Natural killer cell (primary cell): ENCODE data around the gene OLFM1. TPM values are rescaled to one million over a fixed set of nuclear protein-coding genes. Genes with fewer than 3 reads are reported as not detected.
A peak's percentile ranks its signal among the peaks of the same experiment; 100 is the strongest.

Experiments
- ATAC-seq, 3 donors: fragments of 150-1000 bp in 2 of 3; fragments of 200-7000 bp in 1 of 3; cut with Tn5 transposase; 1 replicate in 1 of 3; 2 replicates in 2 of 3; pipeline ENCODE4 v1.10.0; 2021; ENCODE audit warnings: mild to moderate bottlenecking in 2 of 3, moderate library complexity in 2 of 3
- DNase-seq, 2 donors: peaks; one replicate each; pipeline versions ENCODE4 v3.0.0 to v3.0.0-alpha.2; 2013 to 2021; ENCODE audit warnings: mixed read lengths in 1 of 2
- H3K27ac ChIP-seq: one replicate; pipeline ENCODE4 v1.5.1; 2013; ENCODE audit warnings: mild to moderate bottlenecking, low read length
- H3K27me3 ChIP-seq: one replicate; pipeline ENCODE4 v1.6.1; 2013; ENCODE audit warnings: low read length; ENCODE audit not compliant: control insufficient read depth, insufficient read depth
- H3K36me3 ChIP-seq: one replicate; pipeline ENCODE4 v1.6.1; 2013; ENCODE audit warnings: low read length; ENCODE audit not compliant: control insufficient read depth, insufficient read depth
- H3K4me1 ChIP-seq: one replicate; pipeline ENCODE4 v1.6.1; 2013; ENCODE audit warnings: low read length; ENCODE audit not compliant: control insufficient read depth, insufficient read depth
- H3K4me3 ChIP-seq: one replicate; pipeline ENCODE4 v1.5.1; 2013; ENCODE audit warnings: low read length
- H3K9me3 ChIP-seq: one replicate; pipeline ENCODE4 v1.6.1; 2013; ENCODE audit warnings: low read length; ENCODE audit not compliant: control insufficient read depth, insufficient read depth
- H3K27ac Mint-ChIP-seq, 2 donors: one replicate each; pipeline ENCODE4 v1.8.0; 2022; ENCODE audit warnings: mild to moderate bottlenecking in 2 of 2, mixed read lengths in 2 of 2, moderate library complexity in 1 of 2
- H3K27me3 Mint-ChIP-seq, 2 donors: one replicate each; pipeline ENCODE4 v1.8.0; 2022; ENCODE audit warnings: low read depth in 2 of 2, mixed read lengths in 2 of 2
- H3K36me3 Mint-ChIP-seq: one replicate; pipeline ENCODE4 v1.8.0; 2022; ENCODE audit warnings: mixed read lengths
- H3K4me1 Mint-ChIP-seq, 2 donors: one replicate each; pipeline ENCODE4 v1.8.0; 2022; ENCODE audit warnings: mixed read lengths in 2 of 2
- H3K4me3 Mint-ChIP-seq: one replicate; pipeline ENCODE4 v1.8.0; 2022; ENCODE audit warnings: mild to moderate bottlenecking, moderate library complexity, mixed read lengths
- H3K9me3 Mint-ChIP-seq, 2 donors: one replicate each; pipeline ENCODE4 v1.8.0; 2022; ENCODE audit warnings: mixed read lengths in 2 of 2
- WGBS: methylation state at CpG from one replicate; pipeline ENCODE4 v1.1.7; 2013; ENCODE audit warnings: missing lambda C conversion rate; ENCODE audit not compliant: insufficient coverage; 5-methylcytosine and 5-hydroxymethylcytosine counted together
- intact Hi-C: fragments of 100-400 bp; cut with micrococcal nuclease; formaldehyde crosslinking; loops from one replicate; pipeline ENCODE4 v1.14.2; 2022
- total RNA-seq, 4 donors: library from RNA; stranded (reverse); fragments of 120-200 nt in 1 of 4; gene quantifications; one replicate each; pipeline versions ENCODE4 v1.2.3 to v1.2.4, GENCODE V29; 2013 to 2022
- TF ChIP-seq, protein P1 (sequence below): fragments of 200-600 bp; IDR thresholded peaks from one replicate; pipeline ENCODE4 v1.8.0; 2022; ENCODE audit warnings: antibody characterized with exemption

Gene OLFM1
- under 1 TPM in 1 of 3 donors, not detected in 2; 0.18 TPM for total RNA-seq
- 0.29 TPM for total RNA-seq (2013)

DNA sequence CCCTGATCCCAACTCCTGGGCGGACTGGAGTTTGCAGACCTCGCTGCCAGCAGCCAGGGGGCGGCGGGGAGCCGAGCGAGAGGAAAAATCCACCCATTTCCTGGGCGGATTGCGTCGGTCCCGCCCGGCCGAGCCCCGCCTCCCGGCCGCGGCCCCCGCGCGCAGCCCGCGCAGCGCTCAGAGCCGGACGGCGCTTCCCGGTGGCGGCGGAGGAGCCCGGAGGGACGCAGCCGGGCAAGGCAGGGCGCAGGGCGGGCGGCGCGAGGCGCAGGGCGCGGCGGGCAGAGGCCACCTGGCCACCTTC is at the start of gene OLFM1:
Gene OLFM1, plus strand, starts transcription at position 180 of the 304 bp plus-strand sequence. CDS start 322 bp downstream, outside the sequence.
- no peak within 1 kb of the TSS for H3K4me3 ChIP-seq
- Mint-ChIP-seq H3K27ac (no peak within 1 kb of the TSS), H3K27me3 (peaks cover 15 to 37% of the 10 kb centered on the region in 2 donors)

GRCh38 chr9:135038331-135038730 is 49.1 kb upstream of the OLFM1 start:
- Histone ChIP-seq H3K36me3 (no peaks in the 10 kb centered on the region), H3K4me3 (no peak overlapping the region), H3K27ac (no peak overlapping the region), H3K27me3 (no peaks in the 10 kb centered on the region), H3K9me3 (no peaks in the 10 kb centered on the region), H3K4me1 (no peaks in the 10 kb centered on the region)
- DNase-seq (no peak), ATAC-seq (no peak)
- Mint-ChIP-seq H3K4me1 (no peaks in the 10 kb centered on the region), H3K27me3 (peaks cover 0 to 9% of the 10 kb centered on the region in 2 donors), H3K4me3 (no peak overlapping the region), H3K36me3 (no peaks in the 10 kb centered on the region), H3K27ac (no peak overlapping the region), H3K9me3 (no peaks in the 10 kb centered on the region)
- intact Hi-C loops = no loop called here
- WGBS = 85% methylated on average over 13 of the region's 13 CpGs
- TF ChIP-seq, protein P1, sequence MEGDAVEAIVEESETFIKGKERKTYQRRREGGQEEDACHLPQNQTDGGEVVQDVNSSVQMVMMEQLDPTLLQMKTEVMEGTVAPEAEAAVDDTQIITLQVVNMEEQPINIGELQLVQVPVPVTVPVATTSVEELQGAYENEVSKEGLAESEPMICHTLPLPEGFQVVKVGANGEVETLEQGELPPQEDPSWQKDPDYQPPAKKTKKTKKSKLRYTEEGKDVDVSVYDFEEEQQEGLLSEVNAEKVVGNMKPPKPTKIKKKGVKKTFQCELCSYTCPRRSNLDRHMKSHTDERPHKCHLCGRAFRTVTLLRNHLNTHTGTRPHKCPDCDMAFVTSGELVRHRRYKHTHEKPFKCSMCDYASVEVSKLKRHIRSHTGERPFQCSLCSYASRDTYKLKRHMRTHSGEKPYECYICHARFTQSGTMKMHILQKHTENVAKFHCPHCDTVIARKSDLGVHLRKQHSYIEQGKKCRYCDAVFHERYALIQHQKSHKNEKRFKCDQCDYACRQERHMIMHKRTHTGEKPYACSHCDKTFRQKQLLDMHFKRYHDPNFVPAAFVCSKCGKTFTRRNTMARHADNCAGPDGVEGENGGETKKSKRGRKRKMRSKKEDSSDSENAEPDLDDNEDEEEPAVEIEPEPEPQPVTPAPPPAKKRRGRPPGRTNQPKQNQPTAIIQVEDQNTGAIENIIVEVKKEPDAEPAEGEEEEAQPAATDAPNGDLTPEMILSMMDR = no peak

More for the DNA sequence above, at the start of gene OLFM1:
- Mint-ChIP-seq H3K36me3 (no peaks in the 10 kb centered on the region), H3K9me3 (peaks cover 0 to 4% of the 10 kb centered on the region in 2 donors), H3K4me3 (no peak within 1 kb of the TSS), H3K4me1 (peaks cover 6% of the 10 kb centered on the region in 2 donors)
- Histone ChIP-seq H3K27ac (no peak within 1 kb of the TSS), H3K36me3 (no peaks in the 10 kb centered on the region), H3K4me1 (no peaks in the 10 kb centered on the region), H3K27me3 (peaks cover 15% of the 10 kb centered on the region), H3K9me3 (no peaks in the 10 kb centered on the region)
- TF ChIP-seq, protein P1 = no peak
- DNase-seq (no peak), ATAC-seq (no peak)
- 2% methylated on average over 40 of the region's 40 CpGs for WGBS
- intact Hi-C loops = no loop called here

DNA sequence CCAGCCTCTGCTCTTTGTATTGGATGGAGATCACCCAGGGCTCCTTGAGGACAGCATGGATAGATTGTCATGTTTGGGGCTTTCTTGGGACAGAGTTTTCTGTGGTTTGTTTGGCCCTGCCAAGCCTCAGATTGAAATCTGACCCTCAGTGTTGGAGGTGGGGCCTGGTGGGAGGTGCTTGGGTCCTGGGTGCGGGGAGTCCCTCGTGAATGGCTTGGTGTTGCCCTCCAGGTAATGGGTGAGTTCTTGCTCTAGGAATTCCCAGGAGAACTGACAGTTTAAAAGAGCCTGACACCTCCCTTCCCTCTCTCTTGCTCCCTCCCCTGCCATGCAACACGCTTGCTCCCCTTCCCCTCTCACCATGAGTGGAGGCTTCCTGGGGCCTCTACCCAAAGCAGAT is 48.6 kb upstream of the OLFM1 start:
- H3K36me3 ChIP-seq = no peaks in the 10 kb centered on the region
- H3K27me3 ChIP-seq = no peaks in the 10 kb centered on the region
- Mint-ChIP-seq H3K9me3 (no peaks in the 10 kb centered on the region), H3K27ac (no peak overlapping the region), H3K4me1 (no peaks in the 10 kb centered on the region), H3K27me3 (peaks cover 0 to 9% of the 10 kb centered on the region in 2 donors), H3K36me3 (no peaks in the 10 kb centered on the region), H3K4me3 (no peak overlapping the region)
- no peak overlapping the region for H3K4me3 ChIP-seq
- H3K4me1 ChIP-seq = no peaks in the 10 kb centered on the region
- H3K27ac ChIP-seq = no peak overlapping the region
- TF ChIP-seq, protein P1 = no peak
- no peaks in the 10 kb centered on the region for H3K9me3 ChIP-seq
- intact Hi-C loops = no loop called here
- DNase-seq (no peak), ATAC-seq (no peak)
- 71% methylated on average over 3 of the region's 3 CpGs for WGBS

GRCh38 chr9:135039266-135039870 is 48.1 kb upstream of the OLFM1 start:
- Histone ChIP-seq H3K4me3 (no peak overlapping the region), H3K27me3 (no peaks in the 10 kb centered on the region), H3K36me3 (no peaks in the 10 kb centered on the region), H3K9me3 (no peaks in the 10 kb centered on the region), H3K27ac (no peak overlapping the region), H3K4me1 (no peaks in the 10 kb centered on the region)
- Mint-ChIP-seq H3K4me3 (no peak overlapping the region), H3K4me1 (no peaks in the 10 kb centered on the region), H3K36me3 (no peaks in the 10 kb centered on the region), H3K27ac (no peak overlapping the region), H3K27me3 (peaks cover 0 to 9% of the 10 kb centered on the region in 2 donors), H3K9me3 (no peaks in the 10 kb centered on the region)
- no peak for DNase-seq
- WGBS = 82% methylated on average over 14 of the region's 14 CpGs
- TF ChIP-seq, protein P1 = no peak
- peak in 1 of 3 donors; percentile 11 for ATAC-seq
- intact Hi-C loops = no loop called here
